Tibial artery (tissue), 4 donors: ENCODE results near the gene C1QC.

Source experiments
- DNase-seq, 2 donors: peaks; one replicate each; pipeline ENCODE4 v3.0.0-alpha.2; 2019
- H3K27ac ChIP-seq, 2 donors: fragments of 200-600 bp; sonication (generic) in 1 of 2; 1 replicate in 1 of 2; 2 replicates in 1 of 2; pipeline ENCODE4 v1.5.1; 2018 to 2019; ENCODE audit warnings: mild to moderate bottlenecking in 1 of 2
- H3K27me3 ChIP-seq, 2 donors: fragments of 200-600 bp; sonication (generic) in 1 of 2; one replicate each; pipeline versions ENCODE4 v1.5.1 to v1.6.0; 2016 to 2019
- H3K36me3 ChIP-seq, 3 donors: fragments of 200-600 bp; sonication (generic) in 2 of 3; one replicate each; pipeline ENCODE4 v1.5.1; 2016 to 2019; ENCODE audit warnings: mild to moderate bottlenecking in 2 of 3
- H3K4me1 ChIP-seq, 4 donors: fragments of 200-600 bp; sonication (generic) in 2 of 4; 1 replicate in 3 of 4; 2 replicates in 1 of 4; pipeline ENCODE4 v1.5.1; 2016 to 2019
- H3K4me3 ChIP-seq, 2 donors: fragments of 200-600 bp; sonication (generic) in 1 of 2; 1 replicate in 1 of 2; 2 replicates in 1 of 2; pipeline ENCODE4 v1.5.1; 2018 to 2019; ENCODE audit warnings: mild to moderate bottlenecking in 2 of 2
- H3K9me3 ChIP-seq, 3 donors: fragments of 200-600 bp; sonication (generic) in 1 of 3; one replicate each; pipeline ENCODE4 v1.5.1; 2016 to 2019
- CTCF ChIP-seq, 2 experiments: fragments of 200-600 bp in 1 of 2; fragments of 450-650 bp in 1 of 2; IDR thresholded peaks; one replicate each; pipeline ENCODE4 v1.5.1; 2017 to 2019; ENCODE audit warnings: antibody characterized with exemption in 2 of 2, mild to moderate bottlenecking in 1 of 2, moderate library complexity in 1 of 2
- intact Hi-C: fragments of 100-400 bp; cut with DNase I; formaldehyde crosslinking; loops from one replicate; pipeline ENCODE4 v1.15.0; 2023; ENCODE audit warnings: low total_unique reads

C1QC gene

GRCh38 chr1:22681556-22682276 lies 38.3 kb downstream of the C1QC start:
- intact Hi-C loops, result no loop called here
- no peaks in the 10 kb centered on the region for H3K36me3 ChIP-seq
- no peaks in the 10 kb centered on the region for H3K9me3 ChIP-seq
- no peak overlapping the region for H3K4me3 ChIP-seq
- H3K27me3 ChIP-seq, result peaks cover 0 to 59% of the 10 kb centered on the region in 2 donors
- H3K27ac ChIP-seq, result no peak overlapping the region
- no peak for DNase-seq
- TF ChIP-seq CTCF (IDR thresholded peaks at IDR 0.05), result no peak
- no peaks in the 10 kb centered on the region for H3K4me1 ChIP-seq

GRCh38 chr1:22683547-22683946 lies 40.1 kb downstream of the C1QC start:
- DNase-seq, result no peak
- intact Hi-C loops, result no loop called here
- no peaks in the 10 kb centered on the region for H3K4me1 ChIP-seq
- H3K27ac ChIP-seq, result no peak overlapping the region
- no peak overlapping the region for H3K4me3 ChIP-seq
- TF ChIP-seq CTCF (IDR thresholded peaks at IDR 0.05), result no peak
- H3K36me3 ChIP-seq, result no peaks in the 10 kb centered on the region
- peaks cover 0 to 53% of the 10 kb centered on the region in 2 donors for H3K27me3 ChIP-seq
- no peaks in the 10 kb centered on the region for H3K9me3 ChIP-seq

GRCh38 chr1:22685591-22686059 lies 42.2 kb downstream of the C1QC start:
- no peak for DNase-seq
- Histone ChIP-seq H3K4me1 (no peaks in the 10 kb centered on the region), H3K27ac (no peak overlapping the region), H3K36me3 (no peaks in the 10 kb centered on the region), H3K9me3 (no peaks in the 10 kb centered on the region), H3K27me3 (peaks cover 0 to 59% of the 10 kb centered on the region in 2 donors), H3K4me3 (no peak overlapping the region)
- intact Hi-C loops, result no loop called here
- no peak for TF ChIP-seq CTCF (IDR thresholded peaks at IDR 0.05)

- no peak overlapping the region for H3K4me3 ChIP-seq
- TF ChIP-seq CTCF (IDR thresholded peaks at IDR 0.05), result no peak
- H3K9me3 ChIP-seq, result no peaks in the 10 kb centered on the region
- H3K4me1 ChIP-seq, result no peaks in the 10 kb centered on the region
- H3K27ac ChIP-seq, result no peak overlapping the region
- intact Hi-C loops, result no loop called here
- peaks cover 0 to 46% of the 10 kb centered on the region in 2 donors for H3K27me3 ChIP-seq
- no peaks in the 10 kb centered on the region for H3K36me3 ChIP-seq
- no peak for DNase-seq
Observed at GRCh38 chr1:22687191-22687590, 43.8 kb downstream of the C1QC start.

- DNase-seq, result no peak
- Histone ChIP-seq H3K27me3 (peaks cover 0 to 38% of the 10 kb centered on the region in 2 donors), H3K4me1 (no peaks in the 10 kb centered on the region), H3K27ac (no peak overlapping the region), H3K36me3 (no peaks in the 10 kb centered on the region), H3K9me3 (no peaks in the 10 kb centered on the region), H3K4me3 (no peak overlapping the region)
- intact Hi-C loops, result no loop called here
- no peak for TF ChIP-seq CTCF (IDR thresholded peaks at IDR 0.05)
Observed at GRCh38 chr1:22688466-22688865, 45.0 kb downstream of the C1QC start.
